Gastrocnemius medialis (tissue), 4 donors: ENCODE data around the gene NIT1.

Experiments used
- CTCF ChIP-seq, 5 experiments: fragments of 450-650 bp in 3 of 5; fragments of 200-600 bp in 2 of 5; sonication (generic) in 2 of 5; IDR thresholded peaks in 4 of 5; conservative IDR thresholded peaks in 1 of 5; 1 replicate in 4 of 5; 2 replicates in 1 of 5; pipeline ENCODE4 v1.5.1; 2016 to 2019; ENCODE audit warnings: antibody characterized with exemption in 5 of 5, mild to moderate bottlenecking in 3 of 5, moderate library complexity in 3 of 5
- POLR2A ChIP-seq, 2 donors: fragments of 450-650 bp; IDR thresholded peaks; one replicate each; pipeline ENCODE4 v1.6.1; 2017; ENCODE audit warnings: antibody characterized with exemption in 2 of 2, mild to moderate bottlenecking in 2 of 2, moderate library complexity in 2 of 2

- peak in 4 of 5 experiments; percentile 16 to 49 (median 31) for TF ChIP-seq CTCF (IDR thresholded peaks at IDR 0.05 in 4 of 5, conservative IDR thresholded peaks at IDR 0.05 in 1 of 5)
- TF ChIP-seq POLR2A (IDR thresholded peaks at IDR 0.05): no peak
These were observed 21.9 kb downstream of the NIT1 start for GRCh38 chr1:161139766-161140165.
